HG02798 (cell line): ENCODE results near the gene KRTAP5-11.
"Not testable (repeated sequence)": the region's sequence is repeated elsewhere in the genome, so short reads cannot be mapped to it uniquely, and the experiment has no call there.

ENCODE experiments used
- ATAC-seq: cut with Tn5 transposase; IDR thresholded peaks from one replicate; pipeline ENCODE4 v1.9.1; 2021; ENCODE audit warnings: mild to moderate bottlenecking; ENCODE audit not compliant: unreplicated experiment, poor library complexity

The KRTAP5-11 gene

DNA sequence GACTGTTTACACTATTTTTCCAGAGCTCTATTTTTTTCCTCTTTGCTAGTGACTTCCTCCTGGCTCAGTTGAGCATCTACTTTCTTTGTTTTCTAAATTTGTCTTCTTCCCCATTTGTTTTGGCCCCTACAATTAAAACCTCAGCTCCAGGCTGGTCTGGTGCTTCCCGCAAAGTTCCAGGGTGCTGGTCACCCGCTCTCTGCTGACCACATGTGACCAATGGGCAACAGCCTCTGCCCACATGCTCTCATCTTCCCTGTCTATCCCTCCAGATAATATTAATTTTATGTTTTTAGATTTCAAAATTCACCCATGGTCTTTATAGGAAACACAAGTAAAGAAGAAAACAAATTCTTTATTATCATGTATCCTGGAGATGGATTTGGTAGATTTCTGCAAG lies 294 bp upstream of the KRTAP5-11 start:
- not testable (repeated sequence) for ATAC-seq

DNA sequence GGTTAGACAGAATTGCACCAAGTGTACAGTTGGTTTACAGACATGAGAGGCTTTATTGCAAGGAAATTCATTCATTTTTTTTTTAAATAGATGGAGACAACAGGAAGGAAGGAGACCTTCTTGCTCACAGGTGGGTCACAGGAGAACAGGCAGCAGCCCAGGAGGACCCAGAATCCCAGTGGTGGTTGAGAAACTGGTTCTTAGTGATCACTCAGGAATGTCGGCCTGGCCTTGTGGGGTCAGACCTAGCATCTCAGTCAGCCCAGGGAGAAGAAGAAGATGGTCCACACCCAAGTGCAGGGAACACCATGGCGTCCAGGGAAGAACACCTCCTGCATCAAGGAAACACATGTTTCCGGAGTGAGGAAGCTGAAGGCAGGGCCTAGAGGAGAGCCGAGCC lies 849 bp downstream of the KRTAP5-11 start:
- ATAC-seq, result no peak

DNA sequence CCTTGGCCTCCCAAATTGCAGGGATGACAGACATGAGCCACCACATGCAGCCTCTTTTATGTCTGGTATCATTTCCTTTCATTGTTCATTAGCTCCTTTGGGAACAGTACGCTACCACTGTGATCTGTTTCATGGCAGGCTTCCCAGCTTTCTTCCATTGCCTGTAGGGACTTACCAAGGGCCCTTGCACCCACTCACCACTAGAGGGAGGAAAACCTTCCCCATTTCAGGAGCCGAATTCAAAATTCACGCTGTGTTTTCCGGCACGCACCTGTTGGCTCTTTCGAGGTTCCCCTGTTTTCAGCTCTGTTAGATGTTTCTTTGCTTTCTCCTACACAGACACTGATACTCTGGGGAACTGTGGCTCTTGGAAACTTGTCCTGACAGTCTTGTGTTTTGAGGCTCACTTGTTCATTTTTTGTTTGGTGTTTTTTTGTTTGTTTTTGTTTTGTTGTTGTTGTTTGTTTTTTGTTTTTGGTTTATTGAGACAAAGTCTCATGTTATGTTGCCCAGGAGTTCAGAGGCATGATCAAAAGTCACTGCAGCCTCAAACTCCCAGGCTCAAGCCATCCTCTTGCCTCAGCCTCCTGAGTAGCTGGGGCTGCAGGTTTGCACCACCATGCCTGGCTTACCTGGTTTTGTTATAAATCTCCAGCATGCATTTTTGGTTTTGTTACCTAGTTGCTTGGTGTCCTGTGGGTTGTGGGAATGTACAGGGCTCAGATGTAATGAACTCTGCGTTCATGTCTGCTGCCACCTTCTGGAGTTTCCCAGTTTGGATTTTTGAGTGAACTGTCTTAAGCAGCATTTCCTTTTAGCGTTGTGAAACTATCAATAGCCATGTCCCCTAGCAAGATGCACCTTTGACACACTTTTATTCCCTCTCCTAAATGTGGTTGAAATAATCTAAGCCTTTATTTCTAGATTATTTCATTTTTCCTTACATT lies 2.3 kb downstream of the KRTAP5-11 start:
- ATAC-seq, result no peak

DNA sequence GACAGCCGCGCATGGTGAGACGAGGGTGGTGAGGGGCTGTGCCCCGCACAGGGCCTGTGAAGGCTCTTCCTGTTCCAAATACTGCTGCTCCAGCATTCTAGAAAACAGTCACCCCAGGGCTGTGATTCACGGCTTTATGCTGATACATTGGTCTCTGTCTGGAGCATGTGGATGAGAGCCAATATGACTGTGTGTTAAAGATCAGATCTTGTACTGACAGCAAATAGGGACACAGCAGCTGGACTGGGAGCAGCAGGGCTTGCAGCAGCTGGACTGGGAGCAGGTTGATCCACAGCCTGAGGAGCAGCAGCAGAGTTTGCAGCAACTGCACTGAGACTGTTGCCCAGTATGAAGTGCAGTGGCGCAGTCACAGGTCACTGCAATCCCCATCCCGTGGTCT lies 3.2 kb downstream of the KRTAP5-11 start:
- ATAC-seq, result not testable (repeated sequence)

DNA sequence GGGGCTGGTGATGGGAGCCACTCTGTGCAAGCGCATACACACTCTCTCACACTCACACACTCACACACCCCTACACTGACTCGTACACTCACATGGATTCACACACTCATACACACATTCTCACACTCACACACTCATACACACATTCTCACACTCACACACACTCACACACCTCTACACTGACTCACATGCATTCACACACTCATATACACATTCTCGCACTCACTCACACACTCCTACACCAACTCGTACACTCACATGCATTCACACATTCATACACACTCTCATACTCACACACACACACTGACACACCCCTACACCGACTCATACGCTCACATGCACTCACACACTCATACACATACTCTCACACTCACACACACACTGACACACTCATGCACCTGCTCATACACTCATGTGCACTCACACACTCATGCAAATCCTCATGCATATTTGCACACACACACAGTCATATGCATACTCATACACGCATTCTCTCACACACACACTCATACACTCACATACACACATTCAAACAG lies 5.1 kb downstream of the KRTAP5-11 start:
- no peak for ATAC-seq

DNA sequence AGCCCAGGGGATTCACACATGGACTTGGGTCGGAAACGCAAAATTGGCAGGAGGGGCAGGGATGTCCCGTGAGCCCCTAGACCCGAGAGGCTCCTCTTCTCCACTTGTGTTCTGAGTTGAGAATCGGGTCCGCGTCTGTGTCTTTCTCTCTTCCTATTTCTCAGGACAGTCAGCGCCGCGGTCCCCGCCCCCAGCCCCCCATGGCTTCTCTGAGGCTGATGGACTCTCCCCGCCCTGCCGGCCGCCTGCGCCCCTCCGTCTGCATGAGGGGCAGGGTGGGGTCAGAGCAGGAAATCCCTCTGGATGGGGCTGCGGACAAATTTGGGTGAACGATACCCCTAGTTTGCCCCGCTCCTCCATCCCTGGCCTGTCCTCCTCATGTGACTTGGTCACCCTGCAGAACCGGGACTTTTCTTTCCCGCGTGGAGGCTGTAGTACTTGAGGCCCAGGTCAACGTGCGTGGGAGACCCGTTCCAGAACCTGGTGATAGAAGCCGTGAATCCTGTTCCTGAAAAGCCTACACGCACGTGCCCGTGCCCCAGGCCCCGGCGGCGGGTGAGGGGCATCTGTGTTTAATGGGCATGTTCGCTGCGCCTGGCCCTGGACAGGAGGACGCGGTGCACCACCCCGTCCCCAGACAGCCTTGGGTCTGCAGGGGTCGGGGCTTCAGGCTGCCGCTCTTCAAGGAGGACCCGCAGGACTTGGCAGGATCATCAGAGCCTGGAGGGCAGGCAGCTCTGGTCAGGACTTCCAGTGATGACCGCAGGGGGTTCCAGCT lies 5.8 kb downstream of the KRTAP5-11 start:
- ATAC-seq, result not testable (repeated sequence)

DNA sequence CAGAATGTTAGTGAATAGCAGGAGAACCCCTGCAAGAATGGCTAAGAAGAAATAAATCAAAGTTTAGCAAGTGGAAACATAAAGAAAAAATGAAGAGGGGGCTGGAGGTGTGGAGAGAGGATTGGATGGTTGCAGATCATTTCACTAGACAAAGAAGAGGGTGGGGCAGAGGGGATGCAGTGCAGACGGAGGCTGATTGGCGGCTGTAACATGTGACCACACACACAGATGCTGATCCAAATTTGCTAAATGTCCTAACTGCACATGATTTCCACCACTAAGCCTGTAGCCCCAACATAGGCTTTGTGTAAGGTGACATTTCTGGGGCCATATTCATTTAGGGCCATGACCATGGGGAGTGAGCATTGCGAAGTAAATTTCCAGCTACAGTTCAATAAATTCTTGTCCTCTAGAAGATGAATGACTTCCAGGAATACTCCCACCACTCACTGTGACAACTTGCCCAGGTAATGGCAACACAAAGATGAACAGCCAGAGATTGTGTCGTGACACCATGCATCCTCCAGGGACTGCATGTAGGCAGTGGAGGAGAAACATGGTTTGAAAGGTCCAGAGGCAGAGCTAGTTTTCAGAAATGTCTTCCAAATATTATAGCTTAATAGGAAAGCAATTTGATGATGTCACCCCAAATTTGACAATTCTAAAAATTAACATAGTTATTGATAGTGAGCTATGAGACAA lies 6.8 kb downstream of the KRTAP5-11 start:
- no peak for ATAC-seq

DNA sequence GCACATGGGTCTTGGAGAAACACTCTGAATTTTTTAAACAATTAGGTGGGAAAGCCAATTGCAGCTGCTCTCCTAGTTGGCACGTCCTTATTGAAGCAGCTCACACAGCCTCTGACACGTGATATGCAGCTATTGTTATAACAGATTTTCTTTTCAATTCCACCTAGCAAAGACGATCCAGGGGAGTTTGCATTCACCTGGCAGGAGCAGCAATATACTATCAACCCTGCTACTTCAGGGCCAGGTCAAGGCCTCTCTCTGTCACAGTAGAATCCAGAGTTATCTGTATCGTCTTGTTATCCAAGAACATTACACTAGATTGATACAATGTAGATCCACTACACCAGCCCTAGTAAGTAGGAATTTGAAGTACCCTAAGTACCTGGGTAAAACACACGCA lies 8.3 kb downstream of the KRTAP5-11 start:
- ATAC-seq, result no peak

DNA sequence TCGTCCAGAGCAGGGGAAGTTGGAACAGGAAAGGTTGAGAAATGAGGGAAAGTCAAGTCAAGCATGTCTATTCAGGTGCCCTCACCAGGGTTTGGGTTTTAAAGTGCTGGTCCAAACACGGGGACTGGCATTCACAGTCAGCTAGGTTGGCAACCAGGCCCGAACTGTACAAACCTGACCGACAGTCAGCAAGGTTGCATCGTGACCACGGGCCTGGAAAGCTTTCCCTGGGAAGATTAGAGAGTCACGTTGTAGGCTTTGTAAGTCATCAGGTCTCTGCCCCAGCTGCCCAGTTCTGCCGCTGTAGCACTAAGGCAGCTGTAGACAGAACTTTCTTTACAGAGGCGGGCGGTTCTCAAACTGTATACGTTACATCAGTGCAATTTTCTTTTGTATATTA lies 9.9 kb downstream of the KRTAP5-11 start:
- ATAC-seq, result no peak

DNA sequence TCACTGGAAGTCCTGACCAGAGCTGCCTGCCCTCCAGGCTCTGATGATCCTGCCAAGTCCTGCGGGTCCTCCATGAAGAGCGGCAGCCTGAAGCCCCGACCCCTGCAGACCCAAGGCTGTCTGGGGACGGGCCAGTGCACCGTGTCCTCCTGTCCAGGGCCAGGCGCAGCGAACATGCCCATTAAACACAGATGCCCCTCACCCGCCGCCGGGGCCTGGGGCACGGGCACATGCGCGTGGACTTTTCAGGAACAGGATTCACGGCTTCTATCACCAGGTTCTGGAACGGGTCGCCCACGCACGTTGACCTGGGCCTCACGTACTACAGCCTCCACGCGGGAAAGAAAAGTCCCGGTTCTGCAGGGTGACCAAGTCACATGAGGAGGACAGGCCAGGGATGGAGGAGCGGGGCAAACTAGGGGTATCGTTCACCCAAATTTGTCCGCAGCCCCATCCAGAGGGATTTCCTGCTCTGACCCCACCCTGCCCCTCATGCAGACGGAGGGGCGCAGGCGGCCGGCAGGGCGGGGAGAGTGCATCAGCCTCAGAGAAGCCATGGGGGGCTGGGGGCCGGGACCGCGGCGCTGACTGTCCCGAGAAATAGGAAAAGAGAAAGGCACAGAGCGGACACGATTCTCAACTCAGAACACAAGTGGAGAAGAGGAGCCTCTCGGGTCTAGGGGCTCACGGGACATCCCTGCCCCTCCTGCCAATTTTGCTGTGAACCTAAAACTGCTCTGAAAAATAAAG lies 11.4 kb downstream of the KRTAP5-11 start:
- ATAC-seq, result not testable (repeated sequence)

DNA sequence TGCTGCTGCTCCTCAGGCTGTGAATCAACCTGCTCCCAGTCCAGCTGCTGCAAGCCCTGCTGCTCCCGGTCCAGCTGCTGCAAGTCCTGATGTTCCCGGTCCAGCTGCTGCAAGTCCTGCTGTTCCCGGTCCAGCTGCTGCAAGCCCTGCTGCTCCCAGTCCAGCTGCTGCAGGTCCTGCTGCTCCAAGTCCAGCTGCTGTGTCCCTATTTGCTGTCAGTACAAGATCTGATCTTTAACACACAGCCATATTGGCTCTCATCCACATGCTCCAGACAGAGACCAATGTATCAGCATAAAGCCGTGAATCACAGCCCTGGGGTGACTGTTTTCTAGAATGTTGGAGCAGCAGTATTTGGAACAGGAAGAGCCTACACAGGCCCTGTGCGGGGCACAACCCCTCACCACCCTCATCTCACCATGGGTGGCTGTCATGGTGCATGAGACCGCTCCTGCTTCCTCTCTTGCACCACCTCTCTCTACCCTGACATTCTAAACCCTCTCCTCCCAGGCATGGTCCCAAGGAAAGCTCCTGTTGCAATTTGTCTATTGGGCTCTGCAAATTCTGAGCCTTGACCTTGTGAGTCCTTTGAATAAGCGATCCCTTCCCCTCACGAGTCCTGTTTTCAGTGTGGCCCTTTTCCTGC lies 13.8 kb downstream of the KRTAP5-11 start:
- no peak for ATAC-seq

DNA sequence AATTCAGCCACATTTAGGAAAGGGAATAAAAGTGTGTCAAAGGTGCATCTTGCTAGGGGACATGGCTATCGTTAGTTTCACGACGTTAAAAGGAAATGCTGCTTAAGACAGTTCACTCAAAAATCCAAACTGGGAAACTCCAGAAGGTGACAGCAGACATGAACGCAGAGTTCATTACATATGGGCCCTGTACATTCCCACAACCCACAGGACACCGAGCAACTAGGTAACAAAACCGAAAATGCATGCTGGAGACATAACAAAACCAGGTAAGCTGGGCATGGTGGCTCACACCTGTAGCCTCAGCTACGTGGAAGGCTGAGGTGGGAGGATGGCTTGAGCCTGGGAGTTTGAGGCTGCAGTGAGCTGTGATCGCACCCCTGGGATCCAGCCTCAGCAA lies 15.0 kb downstream of the KRTAP5-11 start:
- not testable (repeated sequence) for ATAC-seq

DNA sequence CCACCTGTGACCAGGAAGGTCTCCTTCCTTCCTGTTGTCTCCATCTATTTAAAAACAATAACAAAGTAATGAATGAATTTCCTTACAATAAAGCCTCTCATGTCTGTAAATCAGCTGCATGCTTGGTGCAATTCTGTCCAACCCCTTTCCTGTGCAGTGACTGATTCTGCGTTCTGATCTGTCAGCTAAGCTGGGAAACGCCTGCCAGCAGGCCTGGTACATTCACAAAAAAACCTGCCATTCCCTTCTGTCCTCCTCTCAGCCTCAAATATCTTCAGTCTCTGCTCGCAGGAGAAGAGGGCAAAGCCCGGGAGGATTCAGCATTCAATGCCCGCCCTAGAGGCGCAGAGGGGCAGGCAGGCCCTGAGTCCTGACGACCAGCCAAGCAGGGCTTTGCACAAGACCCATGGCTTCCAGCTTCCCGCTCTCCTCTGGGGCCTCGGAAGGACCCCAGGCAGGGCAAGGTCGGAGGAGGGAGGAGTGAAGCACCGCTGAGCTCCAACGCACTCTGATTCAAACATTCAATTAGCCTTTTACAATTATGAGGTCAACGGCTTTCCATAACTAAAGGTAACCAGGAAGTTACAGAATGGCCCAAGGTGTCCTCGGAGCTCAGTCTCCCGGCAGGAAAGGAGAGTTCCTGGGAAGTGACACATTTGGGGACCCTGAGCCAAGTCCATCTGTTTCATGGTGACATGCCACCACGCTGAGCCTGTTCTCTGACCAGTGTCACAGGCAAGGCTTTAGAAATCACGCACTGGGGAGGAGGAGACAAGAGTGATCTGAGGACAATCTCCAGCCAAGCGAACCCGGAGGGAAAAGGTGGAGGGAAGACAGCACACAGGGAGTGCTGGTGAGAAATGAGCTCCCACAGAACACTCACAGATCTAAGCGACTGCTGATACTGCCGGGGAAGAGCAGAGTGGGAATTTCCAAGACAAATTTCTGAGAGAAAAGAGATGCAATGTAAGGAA lies 15.8 kb downstream of the KRTAP5-11 start:
- not testable (repeated sequence) for ATAC-seq

DNA sequence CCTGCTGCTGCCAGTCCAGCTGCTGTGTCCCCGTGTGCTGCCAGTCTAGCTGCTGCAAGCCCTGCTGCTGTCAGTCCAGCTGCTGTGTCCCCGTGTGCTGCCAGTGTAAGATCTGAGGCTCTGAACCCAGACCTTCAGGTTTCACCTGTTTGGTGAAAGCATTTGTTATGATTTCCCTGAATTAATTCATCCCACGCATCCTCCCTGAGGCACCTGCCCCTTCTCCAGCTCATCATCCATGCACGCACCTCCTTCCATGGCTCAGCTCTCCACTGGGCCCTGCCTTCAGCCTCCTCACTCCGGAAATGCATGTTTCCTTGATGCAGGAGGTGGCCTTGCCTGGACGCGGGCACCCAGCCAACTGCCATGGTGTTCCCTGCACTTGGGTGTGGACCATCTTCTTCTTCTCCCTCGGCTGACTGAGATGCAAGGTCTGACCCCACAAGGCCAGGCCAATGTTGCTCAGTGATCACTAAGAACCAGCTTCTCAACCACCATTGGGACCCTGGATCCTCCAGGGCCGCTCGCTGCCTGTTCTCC lies 16.5 kb downstream of the KRTAP5-11 start:
- no peak for ATAC-seq

DNA sequence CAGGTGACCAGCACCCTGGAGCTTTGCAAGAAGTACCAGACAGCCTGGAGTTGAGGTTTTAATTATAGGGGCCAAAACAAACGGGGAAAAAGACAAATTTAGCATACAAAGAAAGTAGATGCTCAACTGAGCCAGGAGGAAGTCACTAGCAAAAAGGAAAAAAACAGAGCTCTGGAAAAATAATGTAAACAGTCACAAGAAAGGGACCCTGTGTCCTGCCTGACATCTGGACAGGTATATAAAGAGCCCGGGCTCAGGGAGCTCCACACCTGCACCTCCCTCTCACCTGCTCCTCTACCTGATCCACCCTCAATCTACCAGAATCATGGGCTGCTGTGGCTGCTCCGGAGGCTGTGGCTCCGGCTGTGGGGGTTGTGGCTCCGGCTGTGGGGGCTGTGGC lies 17.4 kb downstream of the KRTAP5-11 start, which contains the start of gene KRTAP5-10:
Gene KRTAP5-10 (plus strand): TSS at position 301 of the 400 bp plus-strand sequence. CDS start 25 bp downstream, at position 326.
- no peak for ATAC-seq

DNA sequence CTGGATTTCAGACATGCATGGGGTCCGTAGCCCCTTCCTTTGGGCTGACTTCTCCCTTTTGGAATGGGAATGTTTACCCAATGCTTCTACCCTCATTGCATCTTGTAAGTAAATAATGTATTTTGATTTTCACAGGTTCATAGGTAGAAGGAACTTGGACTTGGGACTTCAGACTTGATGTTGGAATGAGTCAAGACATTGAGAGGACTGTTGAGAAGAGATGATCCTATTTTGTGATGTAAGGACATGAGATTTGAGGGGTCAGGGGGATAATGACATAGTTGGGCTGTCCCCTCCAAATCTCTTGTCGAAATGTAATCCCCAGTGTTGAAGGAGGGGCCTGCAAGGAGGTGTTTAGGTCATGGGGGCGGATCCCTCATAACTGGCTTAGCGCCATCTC lies 18.2 kb downstream of the KRTAP5-11 start:
- no peak for ATAC-seq

DNA sequence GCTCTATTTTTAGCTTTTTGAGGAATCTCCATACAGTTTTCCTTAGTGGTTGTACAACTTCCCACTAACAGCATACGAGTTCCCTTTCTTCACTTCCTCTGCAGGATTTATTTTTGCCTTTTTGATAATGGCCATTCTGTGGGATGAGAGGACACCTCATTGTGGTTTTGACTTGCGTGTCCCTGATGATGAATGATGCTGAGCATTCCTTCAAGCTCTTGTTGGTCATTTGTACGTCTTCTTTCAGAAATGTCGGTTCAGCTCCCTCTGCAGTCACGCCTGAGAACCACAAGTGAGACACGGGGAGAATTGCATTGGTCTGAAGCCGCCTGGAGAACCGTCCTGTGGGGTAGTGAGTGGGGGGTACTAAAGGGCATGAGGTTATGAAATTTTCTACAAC lies 19.3 kb downstream of the KRTAP5-11 start:
- no peak for ATAC-seq

DNA sequence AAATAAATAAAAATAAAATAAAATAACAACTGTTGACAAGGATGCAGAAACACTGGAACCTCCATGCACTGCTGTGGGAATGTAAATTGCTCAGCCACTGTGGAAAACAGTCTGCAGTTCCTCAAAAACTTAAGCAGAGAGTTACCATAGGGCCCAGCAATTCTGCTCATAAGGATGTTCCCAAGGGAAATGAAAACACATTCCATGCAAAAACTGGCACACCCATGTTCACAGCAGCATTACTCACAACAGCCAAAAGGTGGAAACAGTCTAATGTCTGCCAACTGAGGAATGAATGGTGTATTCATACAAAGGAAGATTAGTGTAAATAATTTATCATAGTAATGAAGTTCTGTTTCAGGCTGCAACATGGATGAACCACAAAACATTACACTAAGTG lies 20.6 kb downstream of the KRTAP5-11 start:
- no peak for ATAC-seq
